Measurements from ENCODE around the gene CHADL. TPM values are rescaled to one million over a fixed set of nuclear protein-coding genes. Genes with fewer than 3 reads are reported as not detected.

Gene CHADL
- total RNA-seq, 1 experiment from 2014 or later = 0.33 TPM

DNA sequence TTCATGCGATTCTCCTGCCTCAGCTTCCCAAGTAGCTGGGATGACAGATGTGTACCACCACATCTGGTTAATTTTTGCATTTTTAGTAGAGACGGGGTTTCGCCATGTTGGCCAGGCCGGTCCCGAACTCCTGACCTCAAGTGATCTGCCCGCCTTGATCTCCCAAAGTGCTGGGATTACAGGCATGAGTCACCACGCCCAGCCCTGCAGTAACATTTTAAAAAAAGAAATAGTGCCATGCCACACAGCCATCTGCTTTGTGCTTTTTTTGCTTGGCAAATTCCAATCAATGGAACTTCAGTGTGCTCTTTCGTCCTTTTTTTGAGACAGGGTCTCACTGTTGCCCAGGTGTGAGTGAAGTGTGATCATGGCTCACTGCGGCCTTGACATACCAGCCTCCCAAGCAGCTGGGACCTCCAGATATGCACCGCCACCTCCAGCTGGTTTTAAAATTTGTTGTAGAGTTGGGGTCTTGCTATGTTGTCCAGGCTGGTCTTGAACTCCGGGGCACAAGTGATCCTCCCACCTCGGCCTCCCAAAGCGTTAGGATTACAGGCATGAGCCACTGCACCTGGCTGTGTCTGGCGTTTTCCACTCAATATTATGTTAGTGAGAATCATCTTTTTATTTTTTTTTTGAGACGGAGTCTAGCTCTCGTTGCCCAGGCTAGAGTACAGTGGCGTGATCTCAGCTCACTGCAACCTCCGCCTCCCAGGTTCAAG, 1.8 kb upstream of the CHADL start:
- ChIA-PET POLR2A (interaction anchor here (1.2 kb wide), 1 partner anchor 35 kb away, joined by 3 read pairs; no protein-coding TSS in a partner anchor), CTCF (interaction anchor here (0.6 kb wide), 1 partner anchor 534 kb away, joined by 5 read pairs; no protein-coding TSS in a partner anchor)
- BruUV-seq (replicated peaks) = no TSS peak
- DNase-seq (ENCODE audit: low read depth, low spot score) (no peak), ATAC-seq (no peak)
- Histone ChIP-seq H3K27me3 (ENCODE audit: control insufficient read depth, insufficient read depth, low read length) (no peaks in the 10 kb centered on the region), H3K27ac (ENCODE audit: low read length) (no peak overlapping the region), H3K4me3 (ENCODE audit: low read depth in 2 of 2, low read length in 2 of 2) (no peak overlapping the region), H3K36me3 (ENCODE audit: control insufficient read depth, insufficient read depth, low read length) (no peaks in the 10 kb centered on the region), H3K9me3 (ENCODE audit: control insufficient read depth, insufficient read depth, low read depth, low read length) (no peaks in the 10 kb centered on the region), H3K4me1 (ENCODE audit: control insufficient read depth, insufficient read depth, low read length) (no peaks in the 10 kb centered on the region)
- intact Hi-C loops (cut with micrococcal nuclease; ENCODE audit: unreplicated experiment) = no loop called here
- no peak for TF ChIP-seq TCF7L2 (IDR thresholded peaks at IDR 0.05; ENCODE audit: low read depth, low read length)
- TF ChIP-seq, protein P1, sequence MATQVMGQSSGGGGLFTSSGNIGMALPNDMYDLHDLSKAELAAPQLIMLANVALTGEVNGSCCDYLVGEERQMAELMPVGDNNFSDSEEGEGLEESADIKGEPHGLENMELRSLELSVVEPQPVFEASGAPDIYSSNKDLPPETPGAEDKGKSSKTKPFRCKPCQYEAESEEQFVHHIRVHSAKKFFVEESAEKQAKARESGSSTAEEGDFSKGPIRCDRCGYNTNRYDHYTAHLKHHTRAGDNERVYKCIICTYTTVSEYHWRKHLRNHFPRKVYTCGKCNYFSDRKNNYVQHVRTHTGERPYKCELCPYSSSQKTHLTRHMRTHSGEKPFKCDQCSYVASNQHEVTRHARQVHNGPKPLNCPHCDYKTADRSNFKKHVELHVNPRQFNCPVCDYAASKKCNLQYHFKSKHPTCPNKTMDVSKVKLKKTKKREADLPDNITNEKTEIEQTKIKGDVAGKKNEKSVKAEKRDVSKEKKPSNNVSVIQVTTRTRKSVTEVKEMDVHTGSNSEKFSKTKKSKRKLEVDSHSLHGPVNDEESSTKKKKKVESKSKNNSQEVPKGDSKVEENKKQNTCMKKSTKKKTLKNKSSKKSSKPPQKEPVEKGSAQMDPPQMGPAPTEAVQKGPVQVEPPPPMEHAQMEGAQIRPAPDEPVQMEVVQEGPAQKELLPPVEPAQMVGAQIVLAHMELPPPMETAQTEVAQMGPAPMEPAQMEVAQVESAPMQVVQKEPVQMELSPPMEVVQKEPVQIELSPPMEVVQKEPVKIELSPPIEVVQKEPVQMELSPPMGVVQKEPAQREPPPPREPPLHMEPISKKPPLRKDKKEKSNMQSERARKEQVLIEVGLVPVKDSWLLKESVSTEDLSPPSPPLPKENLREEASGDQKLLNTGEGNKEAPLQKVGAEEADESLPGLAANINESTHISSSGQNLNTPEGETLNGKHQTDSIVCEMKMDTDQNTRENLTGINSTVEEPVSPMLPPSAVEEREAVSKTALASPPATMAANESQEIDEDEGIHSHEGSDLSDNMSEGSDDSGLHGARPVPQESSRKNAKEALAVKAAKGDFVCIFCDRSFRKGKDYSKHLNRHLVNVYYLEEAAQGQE (IDR thresholded peaks at IDR 0.05; ENCODE audit: insufficient read depth in 1 of 2, low read depth in 2 of 2, low read length in 1 of 2) = no peak
- TF ChIP-seq, protein P2, sequence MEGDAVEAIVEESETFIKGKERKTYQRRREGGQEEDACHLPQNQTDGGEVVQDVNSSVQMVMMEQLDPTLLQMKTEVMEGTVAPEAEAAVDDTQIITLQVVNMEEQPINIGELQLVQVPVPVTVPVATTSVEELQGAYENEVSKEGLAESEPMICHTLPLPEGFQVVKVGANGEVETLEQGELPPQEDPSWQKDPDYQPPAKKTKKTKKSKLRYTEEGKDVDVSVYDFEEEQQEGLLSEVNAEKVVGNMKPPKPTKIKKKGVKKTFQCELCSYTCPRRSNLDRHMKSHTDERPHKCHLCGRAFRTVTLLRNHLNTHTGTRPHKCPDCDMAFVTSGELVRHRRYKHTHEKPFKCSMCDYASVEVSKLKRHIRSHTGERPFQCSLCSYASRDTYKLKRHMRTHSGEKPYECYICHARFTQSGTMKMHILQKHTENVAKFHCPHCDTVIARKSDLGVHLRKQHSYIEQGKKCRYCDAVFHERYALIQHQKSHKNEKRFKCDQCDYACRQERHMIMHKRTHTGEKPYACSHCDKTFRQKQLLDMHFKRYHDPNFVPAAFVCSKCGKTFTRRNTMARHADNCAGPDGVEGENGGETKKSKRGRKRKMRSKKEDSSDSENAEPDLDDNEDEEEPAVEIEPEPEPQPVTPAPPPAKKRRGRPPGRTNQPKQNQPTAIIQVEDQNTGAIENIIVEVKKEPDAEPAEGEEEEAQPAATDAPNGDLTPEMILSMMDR (IDR thresholded peaks at IDR 0.05) = no peak
- TF ChIP-seq POLR2AphosphoS5 (IDR thresholded peaks at IDR 0.05; ENCODE audit: low read depth, low read length) = no peak; the same call in 1 of the 2 replicates
- no peak for TF ChIP-seq SIN3A (IDR thresholded peaks at IDR 0.05; ENCODE audit: borderline replicate concordance, insufficient read depth, low read depth, low read length)
- in situ Hi-C loops (cut with HindIII; ENCODE audit: low pct_unique_long_range_greater_than_20kb, low sequenced_read_pairs) = no loop called here

DNA sequence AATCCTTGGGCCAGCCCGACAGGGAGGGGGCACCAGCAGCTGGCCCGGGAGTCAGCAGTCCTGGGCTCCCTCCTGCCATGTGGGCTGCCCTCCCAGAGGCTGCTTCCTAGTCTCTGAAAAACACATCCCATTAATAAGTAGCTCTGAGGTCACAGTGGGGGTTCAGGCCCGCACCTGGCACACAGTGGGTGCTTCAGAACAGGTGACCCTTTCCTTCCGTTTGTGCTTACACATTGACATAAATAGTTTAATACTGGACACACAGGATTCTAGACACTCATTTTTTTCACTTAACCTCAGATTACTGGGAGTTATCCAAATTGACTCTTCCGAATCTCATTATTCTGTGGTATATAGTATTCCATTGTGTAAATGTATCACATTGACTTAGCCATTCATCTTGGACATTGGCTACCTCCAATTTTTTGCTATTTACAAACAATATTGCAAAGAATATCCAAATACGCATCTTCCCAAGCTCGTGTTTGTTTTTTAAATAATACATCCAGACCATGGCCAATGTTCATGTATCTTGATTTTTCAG, 474 bp upstream of the CHADL start:
- ATAC-seq (no peak), DNase-seq (ENCODE audit: low read depth, low spot score) (no peak)
- TF ChIP-seq, protein P2 (IDR thresholded peaks at IDR 0.05) = no peak
- TF ChIP-seq SIN3A (IDR thresholded peaks at IDR 0.05; ENCODE audit: borderline replicate concordance, insufficient read depth, low read depth, low read length) = no peak
- no peak for TF ChIP-seq POLR2AphosphoS5 (IDR thresholded peaks at IDR 0.05; ENCODE audit: low read depth, low read length)
- TF ChIP-seq, protein P1 (IDR thresholded peaks at IDR 0.05; ENCODE audit: insufficient read depth in 1 of 2, low read depth in 2 of 2, low read length in 1 of 2) = no peak
- no peak for TF ChIP-seq TCF7L2 (IDR thresholded peaks at IDR 0.05; ENCODE audit: low read depth, low read length)
- in situ Hi-C loops (cut with HindIII; ENCODE audit: low pct_unique_long_range_greater_than_20kb, low sequenced_read_pairs) (no loop called here), intact Hi-C loops (cut with micrococcal nuclease; ENCODE audit: unreplicated experiment) (no loop called here)
- Histone ChIP-seq H3K27me3 (ENCODE audit: control insufficient read depth, insufficient read depth, low read length) (no peaks in the 10 kb centered on the region), H3K27ac (ENCODE audit: low read length) (no peak overlapping the region), H3K4me1 (ENCODE audit: control insufficient read depth, insufficient read depth, low read length) (no peaks in the 10 kb centered on the region), H3K36me3 (ENCODE audit: control insufficient read depth, insufficient read depth, low read length) (no peaks in the 10 kb centered on the region), H3K4me3 (ENCODE audit: low read depth in 2 of 2, low read length in 2 of 2) (no peak overlapping the region), H3K9me3 (ENCODE audit: control insufficient read depth, insufficient read depth, low read depth, low read length) (no peaks in the 10 kb centered on the region)
- BruUV-seq (replicated peaks) = no TSS peak
- CTCF ChIA-PET = no interaction called here
- POLR2A ChIA-PET = interaction anchor here (0.5 kb wide), 1 partner anchor 11 kb away, joined by 3 read pairs; no protein-coding TSS in a partner anchor
